Measurements from ENCODE around the gene PXN. TPM values are rescaled to one million over a fixed set of nuclear protein-coding genes. Genes with fewer than 3 reads are reported as not detected.

Gene PXN
- total and polyA plus RNA-seq, 2 of the 13 experiments (the other 11 are each of a cell fraction or from before 2014, with no cell fraction given) = 13.6 to 14.2 TPM

GRCh38 chr12:120194534-120195395 lies 70.8 kb downstream of the PXN start, which contains the start of gene GCN1 (continued):
- TF ChIP-seq FOXK2 (IDR thresholded peaks at IDR 0.05) = no peak
- no peak for TF ChIP-seq ZNF207 (IDR thresholded peaks at IDR 0.05; ENCODE audit: borderline replicate concordance)
- no peak for TF ChIP-seq SCMH1 (CRISPR knock-in tag; IDR thresholded peaks at IDR 0.05; ENCODE audit: borderline replicate concordance)
- no peak for TF ChIP-seq ARID2 (CRISPR knock-in tag; IDR thresholded peaks at IDR 0.05; ENCODE audit: borderline replicate concordance)
- no peak for TF ChIP-seq ZNF282 (IDR thresholded peaks at IDR 0.05; ENCODE audit: partially characterized antibody)
- 0 out of 2 replicates have a peak, but pooled peaks have one; percentile 49 for TF ChIP-seq ATF5 (CRISPR knock-in tag; IDR thresholded peaks at IDR 0.05; ENCODE audit: low read depth)
- peak; percentile 62; the same call in 1 of the 2 replicates for TF ChIP-seq ZNF451 (CRISPR knock-in tag; IDR thresholded peaks at IDR 0.05)
- TF ChIP-seq ZNF101 (CRISPR knock-in tag; IDR thresholded peaks at IDR 0.05; ENCODE audit: borderline replicate concordance, low read depth) = 0 out of 2 replicates have a peak, but pooled peaks have one; percentile 69
- TF ChIP-seq RBM39 (IDR thresholded peaks at IDR 0.05; ENCODE audit: low read depth, low read length, poor library complexity, severe bottlenecking) = no peak
- TF ChIP-seq ZNF883 (CRISPR knock-in tag; IDR thresholded peaks at IDR 0.05; ENCODE audit: not compliant biosample characterization) = peak; percentile 94
- TF ChIP-seq TFDP2 (CRISPR knock-in tag; IDR thresholded peaks at IDR 0.05) = peak; percentile 72
- no peak for TF ChIP-seq HOXA9 (CRISPR knock-in tag; IDR thresholded peaks at IDR 0.05; ENCODE audit: borderline replicate concordance)
- no peak for TF ChIP-seq ZNF792 (CRISPR knock-in tag; IDR thresholded peaks at IDR 0.05)
- peak; percentile 40; the same call in 1 of the 2 replicates for TF ChIP-seq ZBTB7B (CRISPR knock-in tag; IDR thresholded peaks at IDR 0.05)
- peak; percentile 95 for TF ChIP-seq NR0B2 (CRISPR knock-in tag; IDR thresholded peaks at IDR 0.05)
- TF ChIP-seq GMEB2 (CRISPR knock-in tag; IDR thresholded peaks at IDR 0.05; ENCODE audit: low read depth) = peak; percentile 4; the same call in 1 of the 2 replicates
- TF ChIP-seq DR1 (CRISPR knock-in tag; IDR thresholded peaks at IDR 0.05) = peak; percentile 80; the same call in 1 of the 2 replicates
- TF ChIP-seq NRL (CRISPR knock-in tag; IDR thresholded peaks at IDR 0.05; ENCODE audit: borderline replicate concordance) = peak; percentile 86
- peak; percentile 79 for TF ChIP-seq ZNF770 (CRISPR knock-in tag; IDR thresholded peaks at IDR 0.05)
- no peak; the same call in 1 of the 2 replicates for TF ChIP-seq ZNF343 (CRISPR knock-in tag; IDR thresholded peaks at IDR 0.05)
- no peak; the same call in 1 of the 2 replicates for TF ChIP-seq HNF4A (CRISPR knock-in tag; IDR thresholded peaks at IDR 0.05)

Measured in HepG2 (cell line).